ENCODE results near the gene SFMBT2.

SFMBT2 gene

DNA sequence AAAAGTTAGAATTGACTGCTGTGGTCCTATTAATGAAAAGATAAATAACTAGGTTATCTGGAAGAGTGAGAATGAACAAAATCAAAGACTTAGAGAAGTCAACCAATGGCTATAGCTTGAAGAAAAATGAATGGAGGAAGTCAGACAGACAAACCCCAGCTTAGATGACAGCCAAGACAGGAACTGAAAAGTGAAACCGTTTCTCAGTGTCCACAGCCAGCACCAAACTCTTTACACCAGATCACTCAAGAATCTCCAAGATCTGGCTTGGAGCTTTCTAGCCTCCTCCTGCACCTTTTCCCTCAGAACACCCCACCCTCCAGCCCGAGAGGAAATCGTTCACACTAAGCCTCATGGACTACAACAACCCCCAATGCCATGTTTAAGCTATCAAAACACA is 167.0 kb downstream of the SFMBT2 start:
- no peak overlapping the region for H3K27ac ChIP-seq (ENCODE audit: low read depth in 2 of 2, low read length in 2 of 2)
- no peak overlapping the region for H3K9ac ChIP-seq (ENCODE audit: low read depth in 1 of 2, low read length in 2 of 2)
- H3K4me3 ChIP-seq (ENCODE audit: low read length in 2 of 2): no peak overlapping the region
- no peaks in the 10 kb centered on the region for H3K4me1 ChIP-seq (ENCODE audit: control insufficient read depth in 2 of 2, insufficient read depth in 2 of 2, low read length in 2 of 2)
- peaks cover 0 to 3% of the 10 kb centered on the region in 2 donors for H3K36me3 ChIP-seq (ENCODE audit: control insufficient read depth in 2 of 2, insufficient read depth in 2 of 2, low read length in 2 of 2)
- no peaks in the 10 kb centered on the region for H3K9me3 ChIP-seq (ENCODE audit: control insufficient read depth in 2 of 2, low read length in 2 of 2)
- H3K27me3 ChIP-seq (ENCODE audit: control insufficient read depth in 2 of 2, insufficient read depth in 2 of 2, low read length in 2 of 2): no peaks in the 10 kb centered on the region

DNA sequence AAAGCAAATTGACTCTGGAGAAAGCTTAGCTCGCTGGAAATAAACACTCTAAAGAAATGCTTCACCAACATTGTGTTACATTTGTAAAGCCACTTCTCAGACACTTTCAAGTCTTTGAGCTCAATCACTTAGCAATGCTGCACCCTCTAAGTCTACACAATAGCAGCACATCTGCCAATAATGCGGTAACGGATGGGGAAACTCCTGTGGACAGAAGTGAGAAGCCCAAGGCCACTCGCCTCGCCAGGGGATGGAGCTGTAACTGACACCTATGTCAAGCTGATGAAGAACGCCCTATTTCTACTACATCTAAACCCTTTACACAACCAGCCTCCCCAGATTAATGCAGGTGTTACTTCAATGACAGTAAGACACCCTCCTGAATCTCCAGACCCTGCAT is 167.7 kb downstream of the SFMBT2 start:
- no peak overlapping the region for H3K27ac ChIP-seq (ENCODE audit: low read depth in 2 of 2, low read length in 2 of 2)
- H3K9me3 ChIP-seq (ENCODE audit: control insufficient read depth in 2 of 2, low read length in 2 of 2): no peaks in the 10 kb centered on the region
- H3K27me3 ChIP-seq (ENCODE audit: control insufficient read depth in 2 of 2, insufficient read depth in 2 of 2, low read length in 2 of 2): no peaks in the 10 kb centered on the region
- H3K36me3 ChIP-seq (ENCODE audit: control insufficient read depth in 2 of 2, insufficient read depth in 2 of 2, low read length in 2 of 2): peaks cover 0 to 3% of the 10 kb centered on the region in 2 donors
- no peaks in the 10 kb centered on the region for H3K4me1 ChIP-seq (ENCODE audit: control insufficient read depth in 2 of 2, insufficient read depth in 2 of 2, low read length in 2 of 2)
- no peak overlapping the region for H3K9ac ChIP-seq (ENCODE audit: low read depth in 1 of 2, low read length in 2 of 2)
- no peak overlapping the region for H3K4me3 ChIP-seq (ENCODE audit: low read length in 2 of 2)

- no peak overlapping the region for H3K27ac ChIP-seq (ENCODE audit: low read depth in 2 of 2, low read length in 2 of 2)
- peaks cover 0 to 3% of the 10 kb centered on the region in 2 donors for H3K36me3 ChIP-seq (ENCODE audit: control insufficient read depth in 2 of 2, insufficient read depth in 2 of 2, low read length in 2 of 2)
- no peak overlapping the region for H3K4me3 ChIP-seq (ENCODE audit: low read length in 2 of 2)
- no peaks in the 10 kb centered on the region for H3K4me1 ChIP-seq (ENCODE audit: control insufficient read depth in 2 of 2, insufficient read depth in 2 of 2, low read length in 2 of 2)
- H3K27me3 ChIP-seq (ENCODE audit: control insufficient read depth in 2 of 2, insufficient read depth in 2 of 2, low read length in 2 of 2): no peaks in the 10 kb centered on the region
- no peaks in the 10 kb centered on the region for H3K9me3 ChIP-seq (ENCODE audit: control insufficient read depth in 2 of 2, low read length in 2 of 2)
- H3K9ac ChIP-seq (ENCODE audit: low read depth in 1 of 2, low read length in 2 of 2): no peak overlapping the region
These were observed 171.4 kb downstream of the SFMBT2 start for GRCh38 chr10:7239312-7239985.

GRCh38 chr10:7235376-7235775 is 175.5 kb downstream of the SFMBT2 start:
- no peaks in the 10 kb centered on the region for H3K9me3 ChIP-seq (ENCODE audit: control insufficient read depth in 2 of 2, low read length in 2 of 2)
- H3K4me3 ChIP-seq (ENCODE audit: low read length in 2 of 2): no peak overlapping the region
- no peak overlapping the region for H3K9ac ChIP-seq (ENCODE audit: low read depth in 1 of 2, low read length in 2 of 2)
- no peaks in the 10 kb centered on the region for H3K36me3 ChIP-seq (ENCODE audit: control insufficient read depth in 2 of 2, insufficient read depth in 2 of 2, low read length in 2 of 2)
- H3K27ac ChIP-seq (ENCODE audit: low read depth in 2 of 2, low read length in 2 of 2): no peak overlapping the region
- H3K4me1 ChIP-seq (ENCODE audit: control insufficient read depth in 2 of 2, insufficient read depth in 2 of 2, low read length in 2 of 2): no peaks in the 10 kb centered on the region
- no peaks in the 10 kb centered on the region for H3K27me3 ChIP-seq (ENCODE audit: control insufficient read depth in 2 of 2, insufficient read depth in 2 of 2, low read length in 2 of 2)

DNA sequence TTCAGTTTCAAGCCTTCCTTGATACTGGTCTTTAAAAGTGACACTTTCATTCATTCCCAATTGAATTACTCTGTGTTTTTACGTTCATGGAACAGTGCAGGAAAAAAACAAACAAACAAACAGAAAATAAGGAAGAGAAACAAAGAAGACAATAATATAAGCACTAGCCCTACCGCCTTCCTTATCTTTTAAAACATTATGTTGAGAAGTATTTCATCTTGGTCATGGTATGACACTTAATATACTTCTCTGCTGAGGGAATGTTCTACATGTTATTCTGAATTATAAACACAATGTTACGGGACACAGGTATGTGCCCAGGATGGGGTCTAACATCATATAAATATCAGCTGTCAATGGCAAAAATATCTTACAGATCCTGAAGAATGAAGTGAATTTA is 176.7 kb downstream of the SFMBT2 start:
- Histone ChIP-seq H3K27ac (ENCODE audit: low read depth in 2 of 2, low read length in 2 of 2) (no peak overlapping the region), H3K4me1 (ENCODE audit: control insufficient read depth in 2 of 2, insufficient read depth in 2 of 2, low read length in 2 of 2) (no peaks in the 10 kb centered on the region), H3K4me3 (ENCODE audit: low read length in 2 of 2) (no peak overlapping the region)

DNA sequence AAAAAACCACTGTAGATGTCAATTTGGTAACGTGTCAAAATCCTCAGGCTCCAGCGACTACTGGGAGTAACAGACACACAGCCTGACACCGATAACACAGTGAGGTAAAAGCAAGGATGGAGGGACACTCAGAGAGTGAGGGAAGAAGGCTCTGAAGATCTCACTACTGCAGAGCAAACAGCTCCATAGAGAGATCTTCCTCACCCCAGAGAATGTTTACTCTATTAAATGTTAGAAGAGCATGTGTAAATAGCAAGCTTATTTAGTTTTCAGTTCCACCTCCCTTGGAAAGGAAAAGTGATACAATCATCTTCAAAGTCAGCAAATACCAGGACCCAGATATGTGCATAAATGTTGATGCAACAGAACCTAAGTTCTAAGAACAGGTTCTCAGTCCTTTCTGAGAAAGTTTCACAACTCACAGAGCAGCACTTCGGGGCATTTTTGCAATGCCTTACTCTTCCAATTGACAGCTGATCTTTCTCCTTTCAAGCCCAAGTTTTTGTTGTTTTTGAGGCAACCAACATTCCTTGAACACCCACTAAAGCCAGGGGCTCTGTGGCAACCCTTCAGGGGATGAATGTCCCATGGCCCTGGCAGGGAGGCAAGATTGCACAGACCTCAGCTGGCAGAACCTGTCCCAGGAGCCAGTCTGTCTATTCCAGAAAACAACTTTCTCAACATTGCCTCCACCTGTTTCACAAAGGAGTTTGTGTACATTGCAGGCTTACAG is 177.4 kb downstream of the SFMBT2 start:
- Histone ChIP-seq H3K36me3 (ENCODE audit: control insufficient read depth in 2 of 2, insufficient read depth in 2 of 2, low read length in 2 of 2) (no peaks in the 10 kb centered on the region), H3K4me3 (ENCODE audit: low read length in 2 of 2) (no peak overlapping the region), H3K27ac (ENCODE audit: low read depth in 2 of 2, low read length in 2 of 2) (no peak overlapping the region), H3K9me3 (ENCODE audit: control insufficient read depth in 2 of 2, low read length in 2 of 2) (no peaks in the 10 kb centered on the region), H3K9ac (ENCODE audit: low read depth in 1 of 2, low read length in 2 of 2) (no peak overlapping the region), H3K27me3 (ENCODE audit: control insufficient read depth in 2 of 2, insufficient read depth in 2 of 2, low read length in 2 of 2) (no peaks in the 10 kb centered on the region), H3K4me1 (ENCODE audit: control insufficient read depth in 2 of 2, insufficient read depth in 2 of 2, low read length in 2 of 2) (no peaks in the 10 kb centered on the region)

More for the DNA sequence above, 176.7 kb downstream of the SFMBT2 start:
- Histone ChIP-seq H3K9ac (ENCODE audit: low read depth in 1 of 2, low read length in 2 of 2) (no peak overlapping the region), H3K36me3 (ENCODE audit: control insufficient read depth in 2 of 2, insufficient read depth in 2 of 2, low read length in 2 of 2) (no peaks in the 10 kb centered on the region), H3K27me3 (ENCODE audit: control insufficient read depth in 2 of 2, insufficient read depth in 2 of 2, low read length in 2 of 2) (no peaks in the 10 kb centered on the region), H3K9me3 (ENCODE audit: control insufficient read depth in 2 of 2, low read length in 2 of 2) (no peaks in the 10 kb centered on the region)

DNA sequence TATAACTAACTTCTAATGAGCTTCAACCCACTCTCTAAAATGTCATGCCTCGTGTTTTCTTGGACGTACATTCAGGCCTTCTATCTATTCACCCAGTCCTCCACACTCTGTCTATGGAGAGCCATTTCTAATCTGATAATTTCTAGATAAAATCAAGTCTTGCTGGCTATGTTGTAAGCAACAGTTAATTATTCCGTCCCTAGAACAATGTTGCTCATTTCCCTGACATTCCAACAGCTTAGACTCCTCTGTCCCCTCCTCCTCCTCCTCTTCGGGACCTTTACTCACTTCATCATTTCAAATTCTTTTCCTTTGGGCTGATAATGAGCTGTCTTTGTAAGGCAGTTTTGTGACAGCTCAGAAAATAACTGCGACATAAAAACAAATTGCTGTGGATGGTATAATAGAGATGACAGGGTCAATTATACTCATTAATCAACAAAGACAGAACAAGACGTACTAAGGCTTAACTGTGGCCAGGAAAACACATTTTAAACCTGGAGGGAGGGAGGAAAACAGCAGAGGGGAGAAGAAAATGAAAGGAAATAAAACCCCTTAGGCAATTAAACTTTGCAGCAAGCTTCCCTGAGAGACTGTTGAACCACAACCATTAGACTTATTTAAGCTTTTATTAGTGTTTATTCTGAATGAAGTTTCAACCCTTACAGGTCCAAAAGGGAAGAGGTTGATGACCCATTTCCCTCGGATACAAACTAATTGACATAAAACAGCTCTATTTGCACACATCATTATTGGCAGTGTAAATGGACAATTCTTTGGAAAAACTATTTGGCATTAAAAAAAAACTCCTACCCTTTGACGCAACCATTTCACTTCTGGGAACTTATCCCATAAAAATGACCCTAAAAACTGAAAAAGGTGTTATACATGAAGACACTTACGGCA is 179.1 kb downstream of the SFMBT2 start:
- H3K9ac ChIP-seq (ENCODE audit: low read depth in 1 of 2, low read length in 2 of 2): no peak overlapping the region
- no peaks in the 10 kb centered on the region for H3K9me3 ChIP-seq (ENCODE audit: control insufficient read depth in 2 of 2, low read length in 2 of 2)
- H3K4me3 ChIP-seq (ENCODE audit: low read length in 2 of 2): no peak overlapping the region
- H3K4me1 ChIP-seq (ENCODE audit: control insufficient read depth in 2 of 2, insufficient read depth in 2 of 2, low read length in 2 of 2): no peaks in the 10 kb centered on the region
- peaks cover 0 to 2% of the 10 kb centered on the region in 2 donors for H3K36me3 ChIP-seq (ENCODE audit: control insufficient read depth in 2 of 2, insufficient read depth in 2 of 2, low read length in 2 of 2)
- H3K27ac ChIP-seq (ENCODE audit: low read depth in 2 of 2, low read length in 2 of 2): no peak overlapping the region
- no peaks in the 10 kb centered on the region for H3K27me3 ChIP-seq (ENCODE audit: control insufficient read depth in 2 of 2, insufficient read depth in 2 of 2, low read length in 2 of 2)

DNA sequence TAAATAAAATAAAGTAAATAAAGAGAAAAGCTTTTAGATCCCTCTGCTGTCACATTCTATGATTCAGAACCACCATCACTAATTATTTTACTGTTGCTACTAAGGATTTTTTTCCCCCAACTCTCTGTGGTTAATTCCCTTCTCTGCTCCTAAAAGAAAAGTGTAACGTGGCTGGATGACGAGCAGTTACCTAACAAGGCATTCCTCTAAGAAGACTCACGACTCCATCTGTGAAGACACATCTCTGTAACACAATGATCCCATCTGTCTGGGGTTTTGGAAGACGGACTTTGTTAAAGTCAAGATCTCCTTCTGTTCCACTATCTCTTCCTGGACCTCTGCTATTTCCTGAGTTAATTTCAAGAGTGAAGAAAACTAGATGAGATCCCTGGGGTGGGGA is 179.9 kb downstream of the SFMBT2 start:
- H3K4me1 ChIP-seq (ENCODE audit: control insufficient read depth in 2 of 2, insufficient read depth in 2 of 2, low read length in 2 of 2): no peaks in the 10 kb centered on the region
- no peaks in the 10 kb centered on the region for H3K27me3 ChIP-seq (ENCODE audit: control insufficient read depth in 2 of 2, insufficient read depth in 2 of 2, low read length in 2 of 2)
- no peak overlapping the region for H3K4me3 ChIP-seq (ENCODE audit: low read length in 2 of 2)
- peaks cover 0 to 8% of the 10 kb centered on the region in 2 donors for H3K36me3 ChIP-seq (ENCODE audit: control insufficient read depth in 2 of 2, insufficient read depth in 2 of 2, low read length in 2 of 2)
- H3K27ac ChIP-seq (ENCODE audit: low read depth in 2 of 2, low read length in 2 of 2): no peak overlapping the region
- peaks cover 0 to 3% of the 10 kb centered on the region in 2 donors for H3K9me3 ChIP-seq (ENCODE audit: control insufficient read depth in 2 of 2, low read length in 2 of 2)
- H3K9ac ChIP-seq (ENCODE audit: low read depth in 1 of 2, low read length in 2 of 2): no peak overlapping the region

DNA sequence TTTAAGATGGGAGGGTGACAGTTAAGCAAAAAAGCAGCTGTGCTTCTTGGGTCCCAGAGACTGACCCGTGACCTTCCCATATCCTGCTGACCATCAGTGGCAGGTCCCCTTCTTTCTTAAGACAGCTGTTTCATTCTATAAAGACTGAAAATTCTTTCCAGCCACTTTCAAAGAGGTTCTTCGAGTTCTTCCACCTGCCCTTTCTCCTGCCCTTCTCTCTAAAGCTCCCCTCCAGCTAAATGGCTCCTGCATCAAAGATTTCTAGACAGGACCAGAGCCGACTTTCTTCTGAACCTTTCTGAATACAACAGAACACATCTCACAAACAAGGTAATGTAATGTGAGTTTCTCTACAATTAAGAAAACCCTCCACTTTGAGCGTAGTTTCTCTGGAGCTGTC is 180.8 kb downstream of the SFMBT2 start:
- Histone ChIP-seq H3K4me1 (ENCODE audit: control insufficient read depth in 2 of 2, insufficient read depth in 2 of 2, low read length in 2 of 2) (no peaks in the 10 kb centered on the region), H3K27me3 (ENCODE audit: control insufficient read depth in 2 of 2, insufficient read depth in 2 of 2, low read length in 2 of 2) (no peaks in the 10 kb centered on the region), H3K9ac (ENCODE audit: low read depth in 1 of 2, low read length in 2 of 2) (no peak overlapping the region), H3K27ac (ENCODE audit: low read depth in 2 of 2, low read length in 2 of 2) (no peak overlapping the region), H3K4me3 (ENCODE audit: low read length in 2 of 2) (no peak overlapping the region), H3K36me3 (ENCODE audit: control insufficient read depth in 2 of 2, insufficient read depth in 2 of 2, low read length in 2 of 2) (peaks cover 0 to 10% of the 10 kb centered on the region in 2 donors), H3K9me3 (ENCODE audit: control insufficient read depth in 2 of 2, low read length in 2 of 2) (peaks cover 0 to 3% of the 10 kb centered on the region in 2 donors)

DNA sequence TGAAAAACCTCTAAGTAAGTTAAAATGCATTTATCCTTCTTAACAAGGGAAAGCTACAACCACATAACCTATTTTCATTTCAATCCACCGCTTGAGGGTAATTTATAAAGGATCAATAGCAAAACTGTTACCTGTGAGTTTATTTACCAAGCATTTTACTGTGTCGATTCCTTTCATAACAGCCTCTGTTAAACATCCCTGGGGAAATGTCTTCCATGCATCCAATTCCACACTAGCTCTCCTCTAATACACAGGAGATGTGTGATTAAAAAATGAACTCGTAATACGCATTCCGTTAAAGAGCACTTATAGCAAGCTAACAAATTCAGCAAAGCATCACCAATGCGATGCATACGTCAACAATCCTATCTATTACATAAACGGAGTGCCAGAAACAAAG is 185.7 kb downstream of the SFMBT2 start:
- H3K36me3 ChIP-seq (ENCODE audit: control insufficient read depth in 2 of 2, insufficient read depth in 2 of 2, low read length in 2 of 2): peaks cover 0 to 10% of the 10 kb centered on the region in 2 donors
- no peaks in the 10 kb centered on the region for H3K27me3 ChIP-seq (ENCODE audit: control insufficient read depth in 2 of 2, insufficient read depth in 2 of 2, low read length in 2 of 2)
- no peak overlapping the region for H3K9ac ChIP-seq (ENCODE audit: low read depth in 1 of 2, low read length in 2 of 2)
- no peak overlapping the region for H3K27ac ChIP-seq (ENCODE audit: low read depth in 2 of 2, low read length in 2 of 2)
- H3K9me3 ChIP-seq (ENCODE audit: control insufficient read depth in 2 of 2, low read length in 2 of 2): peaks cover 2 to 3% of the 10 kb centered on the region in 2 donors
- H3K4me1 ChIP-seq (ENCODE audit: control insufficient read depth in 2 of 2, insufficient read depth in 2 of 2, low read length in 2 of 2): no peaks in the 10 kb centered on the region
- H3K4me3 ChIP-seq (ENCODE audit: low read length in 2 of 2): no peak overlapping the region
